H9 (cell line): ENCODE measurements around the gene NUP210. TPM values are rescaled to one million over a fixed set of nuclear protein-coding genes. Genes with fewer than 3 reads are reported as not detected.

Source experiments
- DNase-seq: peaks from one replicate; pipeline ENCODE4 v3.0.0-alpha.2; 2017
- H2AFZ ChIP-seq: one replicate; pipeline ENCODE4 v1.6.1; 2013; ENCODE audit warnings: mild to moderate bottlenecking, low read length, control low read depth, moderate library complexity
- H2AK5ac ChIP-seq: 2 replicates; pipeline ENCODE4 v1.6.1; 2013; ENCODE audit warnings: low read length, control low read depth, mixed read lengths; ENCODE audit not compliant: insufficient read length
- H2BK120ac ChIP-seq: one replicate; pipeline ENCODE4 v1.6.1; 2013; ENCODE audit warnings: low read depth, mild to moderate bottlenecking, low read length, control low read depth, inconsistent platforms; ENCODE audit not compliant: poor library complexity, severe bottlenecking
- H2BK12ac ChIP-seq: 2 replicates; pipeline ENCODE4 v1.6.1; 2013; ENCODE audit warnings: low read length, control low read depth, mixed read lengths, low read depth; ENCODE audit not compliant: insufficient read length
- H2BK15ac ChIP-seq: 2 replicates; pipeline ENCODE4 v1.6.1; 2013; ENCODE audit warnings: low read depth, low read length, control low read depth
- H2BK20ac ChIP-seq: one replicate; pipeline ENCODE4 v1.6.1; 2013; ENCODE audit warnings: low read depth, mild to moderate bottlenecking, low read length, control low read depth, inconsistent platforms; ENCODE audit not compliant: poor library complexity, severe bottlenecking
- H2BK5ac ChIP-seq: 2 replicates; pipeline ENCODE4 v1.6.1; 2013; ENCODE audit warnings: low read length, control low read depth, mixed read lengths; ENCODE audit not compliant: insufficient read length
- H3K14ac ChIP-seq: 2 replicates; pipeline ENCODE4 v1.6.1; 2013; ENCODE audit warnings: low read length, control low read depth; ENCODE audit not compliant: insufficient read depth
- H3K18ac ChIP-seq: 2 replicates; pipeline ENCODE4 v1.6.1; 2013; ENCODE audit warnings: low read depth, mild to moderate bottlenecking, mixed read lengths, low read length, control low read depth; ENCODE audit not compliant: insufficient read length
- H3K23ac ChIP-seq: 2 replicates; pipeline ENCODE4 v1.6.1; 2013; ENCODE audit warnings: low read length, control low read depth, mixed read lengths, low read depth; ENCODE audit not compliant: insufficient read length
- H3K23me2 ChIP-seq: 2 replicates; pipeline ENCODE4 v1.6.1; 2013; ENCODE audit warnings: low read depth, mild to moderate bottlenecking, mixed read lengths, low read length, control low read depth; ENCODE audit not compliant: insufficient read length, poor library complexity, severe bottlenecking
- H3K27ac ChIP-seq: 2 replicates; pipeline ENCODE4 v1.5.1; 2013; ENCODE audit warnings: low read length, control low read depth, mixed read lengths, low read depth; ENCODE audit not compliant: insufficient read length
- H3K27me3 ChIP-seq: 2 replicates; pipeline ENCODE4 v1.6.1; 2013; ENCODE audit warnings: low read length, control low read depth, inconsistent platforms; ENCODE audit not compliant: insufficient read depth
- H3K4ac ChIP-seq: 2 replicates; pipeline ENCODE4 v1.6.1; 2013; ENCODE audit warnings: low read depth, mild to moderate bottlenecking, control low read depth, inconsistent platforms, low read length, moderate library complexity
- H3K4me1 ChIP-seq: 2 replicates; pipeline ENCODE4 v1.6.1; 2013; ENCODE audit warnings: low read length, control low read depth, inconsistent platforms; ENCODE audit not compliant: insufficient read depth
- H3K4me2 ChIP-seq: 2 replicates; pipeline ENCODE4 v1.6.1; 2013; ENCODE audit warnings: low read length, control low read depth, mixed read lengths; ENCODE audit not compliant: insufficient read length, insufficient read depth
- H3K56ac ChIP-seq: 2 replicates; pipeline ENCODE4 v1.6.1; 2013; ENCODE audit warnings: low read depth, mild to moderate bottlenecking, mixed read lengths, low read length, control low read depth; ENCODE audit not compliant: insufficient read length
- H3K79me1 ChIP-seq: 2 replicates; pipeline ENCODE4 v1.6.1; 2013; ENCODE audit warnings: low read depth, mild to moderate bottlenecking, moderate library complexity, low read length, control low read depth, inconsistent platforms; ENCODE audit not compliant: insufficient read depth, poor library complexity, severe bottlenecking
- H3K79me2 ChIP-seq: 2 replicates; pipeline ENCODE4 v1.6.1; 2013; ENCODE audit warnings: low read length, control low read depth, inconsistent platforms; ENCODE audit not compliant: insufficient read depth
- H3K9ac ChIP-seq: 2 replicates; pipeline ENCODE4 v1.6.1; 2013; ENCODE audit warnings: low read length, control low read depth, mixed read lengths; ENCODE audit not compliant: insufficient read length; ENCODE audit errors: extremely low read depth
- H3K9me3 ChIP-seq: one replicate; pipeline ENCODE4 v1.6.1; 2013; ENCODE audit warnings: low read depth, low read length, inconsistent platforms; ENCODE audit not compliant: control insufficient read depth
- H3T11ph ChIP-seq: one replicate; pipeline ENCODE4 v1.6.1; 2013; ENCODE audit warnings: mild to moderate bottlenecking, low read length, control low read depth, inconsistent platforms
- H4K20me1 ChIP-seq: one replicate; pipeline ENCODE4 v1.6.1; 2013; ENCODE audit not compliant: control insufficient read depth, insufficient read length, insufficient read depth
- H4K5ac ChIP-seq: 2 replicates; pipeline ENCODE4 v1.6.1; 2013; ENCODE audit warnings: low read depth, mild to moderate bottlenecking, mixed read lengths, low read length, control low read depth; ENCODE audit not compliant: insufficient read length
- H4K8ac ChIP-seq: replicated peaks from 2 replicates; pipeline ENCODE4 v1.6.1; 2013; ENCODE audit warnings: low read length, control low read depth, mixed read lengths, low read depth; ENCODE audit not compliant: insufficient read length
- H4K91ac ChIP-seq: 2 replicates; pipeline ENCODE4 v1.6.1; 2013; ENCODE audit warnings: low read depth, mild to moderate bottlenecking, moderate library complexity, mixed read lengths, low read length, control low read depth; ENCODE audit not compliant: insufficient read length
- H3K27ac Mint-ChIP-seq, 3 experiments: 2 replicates in 2 of 3; 3 replicates in 1 of 3; pipeline ENCODE4 v1.8.0; 2020 to 2021; ENCODE audit warnings: mixed read lengths in 3 of 3, mild to moderate bottlenecking in 1 of 3, moderate library complexity in 1 of 3
- H3K27me3 Mint-ChIP-seq: 2 replicates; pipeline ENCODE4 v1.8.0; 2021; ENCODE audit warnings: low read depth, mild to moderate bottlenecking, moderate library complexity, mixed read lengths
- H3K36me3 Mint-ChIP-seq, 3 experiments: 2 replicates in 2 of 3; 3 replicates in 1 of 3; pipeline ENCODE4 v1.8.0; 2020 to 2021; ENCODE audit warnings: low read depth in 3 of 3, mixed read lengths in 3 of 3; ENCODE audit not compliant: insufficient read depth in 1 of 3
- H3K4me1 Mint-ChIP-seq, 2 experiments: 2 replicates each; pipeline ENCODE4 v1.8.0; 2020; ENCODE audit warnings: mixed read lengths in 2 of 2
- H3K4me3 Mint-ChIP-seq, 2 experiments: 2 replicates in 1 of 2; 3 replicates in 1 of 2; pipeline ENCODE4 v1.8.0; 2020 to 2021; ENCODE audit warnings: mild to moderate bottlenecking in 2 of 2, mixed read lengths in 2 of 2, moderate library complexity in 1 of 2
- H3K9me3 Mint-ChIP-seq, 2 experiments: 2 replicates in 1 of 2; 3 replicates in 1 of 2; pipeline ENCODE4 v1.8.0; 2020; ENCODE audit warnings: mild to moderate bottlenecking in 2 of 2, mixed read lengths in 2 of 2, moderate library complexity in 1 of 2
- CTCF ChIP-seq: fragments of 200-600 bp; sonication (generic); conservative IDR thresholded peaks from 3 replicates; pipeline ENCODE4 v1.8.0; 2021; ENCODE audit warnings: antibody characterized with exemption, mild to moderate bottlenecking
- WGBS: extraction: QIAGEN DNeasy Blood & Tissue Kit; methylation state at CpG from one replicate; pipeline ENCODE4 v1.1.7; 2013; ENCODE audit warnings: missing lambda C conversion rate, low lambda C conversion rate, mixed read lengths; ENCODE audit not compliant: insufficient read length; ENCODE audit errors: extremely low coverage; 5-methylcytosine and 5-hydroxymethylcytosine counted together
- total RNA-seq: library from RNA; stranded (reverse); gene quantifications from 2 replicates; pipeline ENCODE4 v1.2.1, GENCODE V29; 2021

Gene NUP210
- total RNA-seq, 1 experiment from 2014 or later, result 48.8 TPM

GRCh38 chr3:13376091-13376490, 44.0 kb downstream of the NUP210 start:
- Histone ChIP-seq H3K9ac (no peak overlapping the region), H4K5ac (no peak overlapping the region), H3K27me3 (no peaks in the 10 kb centered on the region), H3K23ac (no peak overlapping the region), H2AK5ac (no peak overlapping the region), H2BK15ac (no peak overlapping the region), H4K91ac (no peak overlapping the region), H4K20me1 (no peaks in the 10 kb centered on the region), H4K8ac (no peak overlapping the region), H2AFZ (no peak overlapping the region), H3K18ac (no peak overlapping the region), H2BK120ac (no peak overlapping the region), H3K27ac (no peak overlapping the region), H3K4me1 (no peaks in the 10 kb centered on the region), H2BK5ac (no peak overlapping the region), H3K9me3 (no peaks in the 10 kb centered on the region), H3K4ac (no peak overlapping the region), H3K14ac (no peak overlapping the region), H3K56ac (no peak overlapping the region), H2BK20ac (no peak overlapping the region), H3K79me2 (no peaks in the 10 kb centered on the region), H3K23me2 (no peaks in the 10 kb centered on the region), H3K4me2 (no peak overlapping the region), H3K79me1 (no peaks in the 10 kb centered on the region), H3T11ph (no peak overlapping the region), H2BK12ac (no peak overlapping the region)
- peak overlapping the region in 1 of 3 experiments; percentile 10; a peak in 1 of 7 replicates for H3K27ac Mint-ChIP-seq
- H3K27me3 Mint-ChIP-seq, result no peaks in the 10 kb centered on the region
- H3K4me1 Mint-ChIP-seq, result no peaks in the 10 kb centered on the region
- no peaks in the 10 kb centered on the region for H3K9me3 Mint-ChIP-seq
- WGBS, result no CpG with 5 or more reads among the region's 9 CpGs
- DNase-seq, result no peak
- TF ChIP-seq CTCF, result no peak
- peaks cover 19 to 46% (median 38%) of the 10 kb centered on the region in 3 experiments for H3K36me3 Mint-ChIP-seq
- no peak overlapping the region for H3K4me3 Mint-ChIP-seq
